ENCODE data around the gene GALNT5. TPM values are rescaled to one million over a fixed set of nuclear protein-coding genes. Genes with fewer than 3 reads are reported as not detected.

GALNT5 gene
- total and polyA plus RNA-seq, 2 donors (not counting 3 experiments of a cell fraction or from before 2014, with no cell fraction given): not detected

- H3K4me1 ChIP-seq (ENCODE audit: control insufficient read depth, extremely low read depth, insufficient read depth, low read length): no peaks in the 10 kb centered on the region
- TF ChIP-seq CTCF (IDR thresholded peaks at IDR 0.05; ENCODE audit: extremely low read depth in 1 of 2, insufficient read depth in 1 of 2, low read depth in 1 of 2, low read length in 2 of 2) (no peak), MAX (IDR thresholded peaks at IDR 0.05; ENCODE audit: insufficient read depth, insufficient read length) (no peak), JUN (IDR thresholded peaks at IDR 0.05; ENCODE audit: borderline replicate concordance, insufficient read depth, insufficient read length, low read depth) (no peak), GATA2 (IDR thresholded peaks at IDR 0.05; ENCODE audit: insufficient read depth, insufficient read length, low read depth, low read length) (no peak), MYC (IDR thresholded peaks at IDR 0.05; ENCODE audit: low read depth, low read length) (no peak), POLR2A (IDR thresholded peaks at IDR 0.05; ENCODE audit: low read depth, low read length) (no peak), EZH2 (IDR thresholded peaks at IDR 0.05; ENCODE audit: borderline replicate concordance, low read depth, low read length, severe bottlenecking) (no peak), POLR2AphosphoS5 (IDR thresholded peaks at IDR 0.05; ENCODE audit: insufficient read depth, low read depth, low read length) (no peak), FOS (IDR thresholded peaks at IDR 0.05; ENCODE audit: borderline replicate concordance, insufficient read depth, low read length) (no peak)
- no peak overlapping the region for H3K4me3 ChIP-seq (replicated peaks in 1 of 3; ENCODE audit: insufficient read depth in 1 of 3, low read depth in 1 of 3, low read length in 3 of 3)
- ChIA-PET CTCF (interaction anchor here (0.7 to 3.7 kb wide), 2 partner anchors 12 kb away, joined by 3 to 35 read pairs; no protein-coding TSS in a partner anchor), POLR2A (interaction anchor here (0.6 kb wide), 1 partner anchor 31 kb away, joined by 3 read pairs; no protein-coding TSS in a partner anchor)
- H3K27me3 ChIP-seq (ENCODE audit: control insufficient read depth in 2 of 2, insufficient read depth in 2 of 2, low read length in 2 of 2): no peaks in the 10 kb centered on the region
- H3K9ac ChIP-seq (replicated peaks; ENCODE audit: extremely low read depth, insufficient read depth, low read length): no peak overlapping the region
- no peaks in the 10 kb centered on the region for H3K9me1 ChIP-seq (replicated peaks; ENCODE audit: control insufficient read depth, extremely low read depth, insufficient read depth, low read length)
- no peaks in the 10 kb centered on the region for H3K9me3 ChIP-seq (replicated peaks; ENCODE audit: control insufficient read depth, insufficient read depth, low read length)
- no peaks in the 10 kb centered on the region for H3K36me3 ChIP-seq (ENCODE audit: control insufficient read depth in 2 of 2, extremely low read depth in 1 of 2, insufficient read depth in 2 of 2, low read length in 2 of 2)
- intact Hi-C loops (cut with micrococcal nuclease): no loop called here
- dilution Hi-C loops (cut with MboI; ENCODE audit: extremely low pct_ligation_motif_present, low sequenced_read_pairs): no loop called here
- FAIRE-seq: no peak
- no peaks in the 10 kb centered on the region for H3K79me2 ChIP-seq (ENCODE audit: control insufficient read depth, insufficient read depth, low read length)
- no TSS peak for BruUV-seq (replicated peaks)
- no peaks in the 10 kb centered on the region for H4K20me1 ChIP-seq (replicated peaks; ENCODE audit: control insufficient read depth, extremely low read depth, insufficient read depth, low read length)
- no peak for DNase-seq (ENCODE audit: low read depth, low spot score)
- no peak overlapping the region for H3K27ac ChIP-seq (ENCODE audit: insufficient read depth, low read depth, low read length)
- no peak overlapping the region for H2AFZ ChIP-seq (ENCODE audit: low read depth, low read length)
- no peak overlapping the region for H3K4me2 ChIP-seq (ENCODE audit: insufficient read depth, low read length)
These were observed 90.9 kb downstream of the GALNT5 start for GRCh38 chr2:157348291-157348921.
